H1 (cell line): ENCODE results near the gene BTBD9. TPM values are rescaled to one million over a fixed set of nuclear protein-coding genes. Genes with fewer than 3 reads are reported as not detected.

Experiments
- CTCF ChIA-PET: fragments of 300-600 bp; sonication (Branson Sonifier 250); formaldehyde crosslinking; loops from one replicate; lab custom pipeline; 2021; ENCODE audit not compliant: partially characterized antibody; lab: Charles Lee
- POLR2A ChIA-PET: fragments of 300-600 bp; sonication (Branson Sonifier 250); formaldehyde crosslinking; loops from one replicate; lab custom pipeline; 2021; ENCODE audit warnings: inconsistent platforms; ENCODE audit not compliant: partially characterized antibody; lab: Charles Lee
- DNase-seq, 2 experiments: peaks; one replicate each; pipeline versions ENCODE4 v3.0.0 to v3.0.0-alpha.2; 2010 to 2022; ENCODE audit warnings: low spot score in 2 of 2, low read depth in 1 of 2, mixed read lengths in 1 of 2
- FAIRE-seq: peaks from 2 replicates; lab custom pipeline; 2011; peaks lifted over from hg19 to GRCh38; lab: Jason Lieb, UNC
- H2AFZ ChIP-seq: 2 replicates; pipeline ENCODE4 v1.8.1; 2012; ENCODE audit warnings: low read length, inconsistent platforms
- H2AK5ac ChIP-seq: 2 replicates; pipeline ENCODE4 v1.6.1; 2013; ENCODE audit warnings: low read depth, low read length
- H2BK120ac ChIP-seq: replicated peaks from 2 replicates; pipeline ENCODE3; 2013; ENCODE audit warnings: low read depth, low read length, inconsistent platforms
- H2BK12ac ChIP-seq: 2 replicates; pipeline ENCODE4 v1.6.1; 2013; ENCODE audit warnings: low read depth, low read length
- H2BK15ac ChIP-seq: 2 replicates; pipeline ENCODE4 v1.6.1; 2013; ENCODE audit warnings: low read length
- H2BK20ac ChIP-seq: 2 replicates; pipeline ENCODE4 v1.6.1; 2013; ENCODE audit warnings: low read length
- H2BK5ac ChIP-seq: 2 replicates; pipeline ENCODE4 v1.6.1; 2013; ENCODE audit warnings: low read depth, low read length
- H3K14ac ChIP-seq: 2 replicates; pipeline ENCODE4 v1.6.1; 2013; ENCODE audit warnings: inconsistent platforms; ENCODE audit not compliant: insufficient read length
- H3K18ac ChIP-seq: 2 replicates; pipeline ENCODE4 v1.6.1; 2013; ENCODE audit warnings: low read length; ENCODE audit errors: extremely low read depth
- H3K23ac ChIP-seq: 2 replicates; pipeline ENCODE4 v1.6.1; 2013; ENCODE audit warnings: inconsistent platforms; ENCODE audit not compliant: insufficient read length
- H3K23me2 ChIP-seq: 2 replicates; pipeline ENCODE4 v1.6.1; 2013; ENCODE audit warnings: low read depth, low read length
- H3K27ac ChIP-seq: 2 replicates; pipeline ENCODE4 v1.6.1; 2011; ENCODE audit warnings: low read depth, low read length, inconsistent platforms
- H3K27me3 ChIP-seq, 4 experiments: replicated peaks in 1 of 4; 1 replicate in 1 of 4; 2 replicates in 3 of 4; pipeline versions ENCODE4 v1.6.1 to v1.8.1; 2011 to 2013; ENCODE audit warnings: low read length in 3 of 4, mild to moderate bottlenecking in 3 of 4, inconsistent platforms in 2 of 4, mixed read lengths in 2 of 4, moderate library complexity in 1 of 4; ENCODE audit not compliant: control insufficient read depth in 3 of 4, insufficient read depth in 3 of 4; ENCODE audit errors: extremely low read depth in 1 of 4
- H3K36me3 ChIP-seq, 4 experiments: 2 replicates each; pipeline versions ENCODE4 v1.6.1 to v1.8.1; 2011 to 2013; ENCODE audit warnings: mild to moderate bottlenecking in 4 of 4, low read length in 3 of 4, moderate library complexity in 2 of 4, control low read depth in 1 of 4, inconsistent platforms in 1 of 4; ENCODE audit not compliant: insufficient read depth in 4 of 4, control insufficient read depth in 2 of 4
- H3K4ac ChIP-seq: replicated peaks from 2 replicates; pipeline ENCODE3; 2013; ENCODE audit warnings: low read length, low read depth, mixed read lengths, inconsistent platforms; ENCODE audit not compliant: insufficient read length
- H3K4me1 ChIP-seq, 4 experiments: replicated peaks in 1 of 4; 1 replicate in 1 of 4; 2 replicates in 3 of 4; pipeline versions ENCODE4 v1.6.1 to v1.8.1; 2011 to 2013; ENCODE audit warnings: low read length in 3 of 4, inconsistent platforms in 2 of 4, mixed read lengths in 1 of 4; ENCODE audit not compliant: insufficient read depth in 4 of 4, control insufficient read depth in 3 of 4
- H3K4me2 ChIP-seq, 2 experiments: 2 replicates each; pipeline versions ENCODE4 v1.6.1 to v1.8.1; 2011 to 2013; ENCODE audit warnings: low read depth in 2 of 2, low read length in 2 of 2, control low read depth in 1 of 2, inconsistent platforms in 1 of 2, mild to moderate bottlenecking in 1 of 2; ENCODE audit not compliant: insufficient read depth in 1 of 2
- H3K4me3 ChIP-seq, 4 experiments: fragments of 200-600, 300-600 bp in 1 of 4; sonication (generic), shearing (Covaris generic), sonication (Bioruptor Twin) in 1 of 4; 2 replicates each; pipeline versions ENCODE4 v1.5.1 to v1.8.1; 2011 to 2016; ENCODE audit warnings: low read length in 4 of 4, low read depth in 3 of 4, control low read depth in 2 of 4, inconsistent platforms in 2 of 4, mild to moderate bottlenecking in 2 of 4, mixed read lengths in 1 of 4, moderate library complexity in 1 of 4; ENCODE audit not compliant: insufficient read depth in 2 of 4; ENCODE audit errors: extremely low read depth in 1 of 4
- H3K56ac ChIP-seq: replicated peaks from 2 replicates; pipeline ENCODE3; 2013; ENCODE audit warnings: low read depth, mild to moderate bottlenecking, mixed read lengths, low read length, inconsistent platforms; ENCODE audit not compliant: insufficient read length
- H3K79me1 ChIP-seq: 2 replicates; pipeline ENCODE4 v1.6.1; 2013; ENCODE audit warnings: low read depth, low read length, control low read depth
- H3K79me2 ChIP-seq, 2 experiments: 2 replicates each; pipeline versions ENCODE4 v1.6.1 to v1.8.1; 2012 to 2013; ENCODE audit warnings: low read length in 2 of 2, mild to moderate bottlenecking in 2 of 2, inconsistent platforms in 1 of 2; ENCODE audit not compliant: insufficient read depth in 2 of 2, control insufficient read depth in 1 of 2
- H3K9ac ChIP-seq, 4 experiments: replicated peaks in 1 of 4; 1 replicate in 1 of 4; 2 replicates in 3 of 4; pipeline versions ENCODE4 v1.6.1 to v1.8.1; 2011 to 2013; ENCODE audit warnings: low read depth in 3 of 4, low read length in 3 of 4, control low read depth in 2 of 4, mild to moderate bottlenecking in 2 of 4, moderate library complexity in 2 of 4, inconsistent platforms in 1 of 4; ENCODE audit errors: extremely low read depth in 1 of 4
- H3K9me3 ChIP-seq, 2 experiments: 2 replicates each; pipeline versions ENCODE4 v1.6.1 to v1.8.1; 2012 to 2013; ENCODE audit warnings: mild to moderate bottlenecking in 2 of 2, moderate library complexity in 2 of 2, control low read depth in 1 of 2, inconsistent platforms in 1 of 2, low read depth in 1 of 2, low read length in 1 of 2, mixed read lengths in 1 of 2; ENCODE audit not compliant: insufficient read depth in 2 of 2
- H4K20me1 ChIP-seq, 2 experiments: replicated peaks in 1 of 2; 2 replicates each; pipeline versions ENCODE3 to v1.8.1; 2011 to 2013; ENCODE audit warnings: inconsistent platforms in 2 of 2, low read length in 2 of 2, mild to moderate bottlenecking in 1 of 2; ENCODE audit not compliant: insufficient read depth in 2 of 2, control insufficient read depth in 1 of 2
- H4K5ac ChIP-seq: 2 replicates; pipeline ENCODE4 v1.6.1; 2013; ENCODE audit warnings: low read length, low read depth, mixed read lengths, inconsistent platforms; ENCODE audit not compliant: insufficient read length
- H4K8ac ChIP-seq: 2 replicates; pipeline ENCODE4 v1.8.0; 2013; ENCODE audit warnings: mild to moderate bottlenecking, moderate library complexity, low read length, inconsistent platforms; ENCODE audit not compliant: insufficient read depth; ENCODE audit errors: extremely low read depth
- H4K91ac ChIP-seq: replicated peaks from 2 replicates; pipeline ENCODE3; 2013; ENCODE audit warnings: low read length, mixed read lengths, inconsistent platforms; ENCODE audit not compliant: insufficient read length
- CHD7 ChIP-seq: fragments of 300-600 bp; sonication (generic); IDR thresholded peaks from 2 replicates; pipeline ENCODE4 v1.7.1; 2012; ENCODE audit warnings: low read length, moderate library complexity, mild to moderate bottlenecking, inconsistent platforms; ENCODE audit not compliant: insufficient replicate concordance
- polyA plus RNA-seq, 7 experiments: library from polyadenylated mRNA; depleted of rRNA in 3 of 7; stranded (reverse) in 5 of 7; unstranded in 2 of 7; fragments of >200 nt in 5 of 7; fragments of 200-250 nt in 2 of 7; gene quantifications; 1 replicate in 5 of 7; 2 replicates in 1 of 7; 4 replicates in 1 of 7; pipeline versions ENCODE4 v1.2.1 to v1.2.3, GENCODE V29; 2011 to 2013; ENCODE audit warnings: missing spikeins in 2 of 7, mixed read lengths in 2 of 7
- total RNA-seq: library from RNA; stranded (reverse); fragmentation: NEBNext Ultra II Directional; extraction: Animal tissue kit (Norgen Biotek cat#: 25700); gene quantifications from 2 replicates; pipeline ENCODE4 v1.2.1, GENCODE V29; 2021

The BTBD9 gene
- total and polyA plus RNA-seq, 2 of the 8 experiments (the other 6 are each of a cell fraction or from before 2014, with no cell fraction given): 0.92 to 4.1 TPM

- Histone ChIP-seq H2AFZ (no peak overlapping the region), H3K14ac (no peak overlapping the region), H3K4ac (no peak overlapping the region), H2BK12ac (no peak overlapping the region), H3K4me2 (no peak overlapping the region), H2BK120ac (no peak overlapping the region), H3K4me3 (no peak overlapping the region), H4K8ac (no peak overlapping the region), H2AK5ac (no peak overlapping the region), H3K27me3 (no peaks in the 10 kb centered on the region), H3K23ac (no peak overlapping the region), H3K23me2 (no peaks in the 10 kb centered on the region), H2BK15ac (no peak overlapping the region), H2BK5ac (no peak overlapping the region), H3K36me3 (no peaks in the 10 kb centered on the region), H2BK20ac (no peak overlapping the region), H3K9ac (no peak overlapping the region), H3K79me1 (no peaks in the 10 kb centered on the region), H4K5ac (no peak overlapping the region), H3K18ac (no peak overlapping the region), H3K9me3 (no peaks in the 10 kb centered on the region), H3K79me2 (no peaks in the 10 kb centered on the region), H3K56ac (no peak overlapping the region), H3K4me1 (peaks cover 0 to 2% (median under 1%) of the 10 kb centered on the region in 4 experiments; a peak in 1 of 7 replicates), H3K27ac (no peak overlapping the region), H4K20me1 (no peaks in the 10 kb centered on the region), H4K91ac (no peak overlapping the region)
- no peak for DNase-seq
- ChIA-PET POLR2A (no interaction called here), CTCF (interaction anchor here (0.8 kb wide), 1 partner anchor 142 kb away, joined by 3 read pairs; no protein-coding TSS in a partner anchor)
- no peak for FAIRE-seq
- no peak for TF ChIP-seq CHD7
Measured at GRCh38 chr6:38307740-38308139, 332.0 kb downstream of the BTBD9 start.
